NCI-H2029 (cell line): ENCODE data around the gene PKN1.

Experiments used
- DNase-seq: peaks from one replicate; lab custom pipeline; 2025; lab: John Stamatoyannopoulos, UW

Gene PKN1

GRCh38 chr19:14467391-14467790 lies 34.3 kb downstream of the PKN1 start:
- DNase-seq: no peak

DNA sequence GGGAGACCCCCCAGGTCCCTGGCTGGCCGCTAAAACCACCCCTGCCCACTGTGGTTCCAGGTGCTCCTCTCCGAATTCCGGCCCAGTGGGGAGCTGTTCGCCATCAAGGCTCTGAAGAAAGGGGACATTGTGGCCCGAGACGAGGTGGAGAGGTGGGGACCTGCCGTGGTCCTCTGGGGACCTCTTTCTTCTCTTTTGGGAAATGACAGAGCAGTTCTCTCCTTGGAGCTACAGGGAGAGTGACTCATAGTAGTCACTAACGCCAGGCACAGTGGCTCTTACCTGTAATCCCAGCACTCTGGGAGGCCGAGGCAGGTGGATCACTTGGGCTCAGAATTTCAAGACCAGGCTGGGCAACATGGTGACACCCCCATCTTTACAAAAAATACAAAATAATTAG lies 34.7 kb downstream of the PKN1 start:
- DNase-seq: no peak

DNA sequence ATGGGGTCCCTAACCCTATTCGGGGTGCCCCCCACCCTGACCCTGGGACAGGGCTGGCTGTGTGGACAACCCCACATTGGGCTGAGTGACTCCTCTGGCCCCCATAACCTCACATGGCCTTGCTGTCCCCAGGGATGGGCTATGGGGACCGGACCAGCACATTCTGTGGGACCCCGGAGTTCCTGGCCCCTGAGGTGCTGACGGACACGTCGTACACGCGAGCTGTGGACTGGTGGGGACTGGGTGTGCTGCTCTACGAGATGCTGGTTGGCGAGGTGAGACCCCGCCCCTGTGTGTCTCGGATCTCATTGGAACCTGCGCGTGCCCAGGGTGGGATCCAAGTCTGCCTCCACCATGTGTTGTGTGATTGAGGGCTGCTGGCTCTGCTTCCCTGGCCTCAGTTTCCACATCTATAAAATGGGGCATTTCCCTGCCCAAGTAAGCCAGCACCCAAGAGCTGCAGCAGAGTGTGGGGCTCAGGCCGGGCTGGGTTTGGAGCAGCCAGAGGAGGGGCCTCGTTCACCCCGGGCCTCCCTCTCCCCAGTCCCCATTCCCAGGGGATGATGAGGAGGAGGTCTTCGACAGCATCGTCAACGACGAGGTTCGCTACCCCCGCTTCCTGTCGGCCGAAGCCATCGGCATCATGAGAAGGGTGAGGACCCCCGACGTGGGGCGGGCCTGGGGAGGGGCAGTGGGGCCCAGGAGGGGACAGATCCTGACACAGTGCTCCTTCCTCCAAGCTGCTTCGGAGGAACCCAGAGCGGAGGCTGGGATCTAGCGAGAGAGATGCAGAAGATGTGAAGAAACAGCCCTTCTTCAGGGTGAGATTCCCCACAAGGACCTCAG lies 37.1 kb downstream of the PKN1 start:
- no peak for DNase-seq

DNA sequence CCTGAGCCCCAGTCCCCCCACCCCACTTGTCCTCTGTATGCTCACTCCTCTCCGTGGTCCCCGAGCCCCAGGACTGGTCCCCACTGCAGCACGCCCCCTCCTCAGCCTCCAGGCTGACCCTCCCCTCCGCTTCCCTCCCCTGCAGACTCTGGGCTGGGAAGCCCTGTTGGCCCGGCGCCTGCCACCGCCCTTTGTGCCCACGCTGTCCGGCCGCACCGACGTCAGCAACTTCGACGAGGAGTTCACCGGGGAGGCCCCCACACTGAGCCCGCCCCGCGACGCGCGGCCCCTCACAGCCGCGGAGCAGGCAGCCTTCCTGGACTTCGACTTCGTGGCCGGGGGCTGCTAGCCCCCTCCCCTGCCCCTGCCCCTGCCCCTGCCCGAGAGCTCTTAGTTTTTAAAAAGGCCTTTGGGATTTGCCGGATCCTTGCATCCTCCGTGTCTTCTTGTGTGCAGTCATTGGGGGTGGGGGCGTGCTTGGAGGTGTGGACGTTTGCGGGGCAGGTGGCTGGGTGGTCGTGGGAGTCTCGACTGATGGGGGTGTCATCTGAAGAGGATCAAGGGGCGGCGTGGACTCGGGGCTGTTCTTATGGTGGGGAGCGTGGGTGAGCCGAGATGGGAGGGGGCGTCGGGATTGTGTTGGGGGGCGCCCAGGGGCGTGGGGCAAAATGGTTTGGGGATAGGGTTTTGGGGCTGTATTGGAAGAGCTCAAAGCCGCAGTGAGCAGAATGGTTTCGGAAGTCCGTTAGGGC lies 38.5 kb downstream of the PKN1 start:
- no peak for DNase-seq

DNA sequence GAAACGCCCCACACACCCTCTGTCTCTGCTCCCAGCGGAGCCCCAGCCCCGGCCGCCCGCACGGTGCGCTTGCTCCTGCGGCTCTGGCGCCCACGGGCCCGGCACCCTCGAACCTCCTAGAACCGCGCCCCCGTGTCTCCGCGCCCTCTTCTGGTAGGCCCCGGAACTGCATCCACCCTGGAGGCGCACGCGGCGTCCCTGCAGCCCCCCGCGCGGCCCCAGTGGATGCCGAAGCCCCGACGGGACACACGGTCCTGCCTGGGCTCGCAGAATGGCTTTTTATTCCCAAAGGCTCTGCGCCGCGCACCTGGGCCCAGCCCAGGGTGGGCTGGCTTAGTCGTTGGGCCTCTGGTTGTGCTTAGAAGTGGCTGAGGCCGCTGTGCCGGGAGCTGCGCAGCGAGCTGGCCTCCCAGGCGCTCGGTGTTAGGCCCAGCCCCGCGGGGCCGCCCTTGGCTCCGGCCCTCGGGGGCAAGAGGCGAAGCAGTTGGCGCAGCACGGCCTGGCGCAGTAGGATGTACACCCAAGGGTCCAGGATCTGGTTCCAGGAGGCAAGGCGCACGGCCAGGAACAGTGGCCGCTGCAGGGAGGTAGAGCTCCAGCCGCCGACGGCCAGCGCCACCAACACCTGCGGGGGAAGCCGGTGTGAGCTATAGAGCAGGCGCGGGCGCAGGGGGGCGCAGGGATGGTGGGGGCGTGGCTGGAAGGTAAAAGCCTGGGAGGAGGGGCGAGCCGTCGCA lies 39.3 kb downstream of the PKN1 start:
- peak; percentile 35 for DNase-seq

DNA sequence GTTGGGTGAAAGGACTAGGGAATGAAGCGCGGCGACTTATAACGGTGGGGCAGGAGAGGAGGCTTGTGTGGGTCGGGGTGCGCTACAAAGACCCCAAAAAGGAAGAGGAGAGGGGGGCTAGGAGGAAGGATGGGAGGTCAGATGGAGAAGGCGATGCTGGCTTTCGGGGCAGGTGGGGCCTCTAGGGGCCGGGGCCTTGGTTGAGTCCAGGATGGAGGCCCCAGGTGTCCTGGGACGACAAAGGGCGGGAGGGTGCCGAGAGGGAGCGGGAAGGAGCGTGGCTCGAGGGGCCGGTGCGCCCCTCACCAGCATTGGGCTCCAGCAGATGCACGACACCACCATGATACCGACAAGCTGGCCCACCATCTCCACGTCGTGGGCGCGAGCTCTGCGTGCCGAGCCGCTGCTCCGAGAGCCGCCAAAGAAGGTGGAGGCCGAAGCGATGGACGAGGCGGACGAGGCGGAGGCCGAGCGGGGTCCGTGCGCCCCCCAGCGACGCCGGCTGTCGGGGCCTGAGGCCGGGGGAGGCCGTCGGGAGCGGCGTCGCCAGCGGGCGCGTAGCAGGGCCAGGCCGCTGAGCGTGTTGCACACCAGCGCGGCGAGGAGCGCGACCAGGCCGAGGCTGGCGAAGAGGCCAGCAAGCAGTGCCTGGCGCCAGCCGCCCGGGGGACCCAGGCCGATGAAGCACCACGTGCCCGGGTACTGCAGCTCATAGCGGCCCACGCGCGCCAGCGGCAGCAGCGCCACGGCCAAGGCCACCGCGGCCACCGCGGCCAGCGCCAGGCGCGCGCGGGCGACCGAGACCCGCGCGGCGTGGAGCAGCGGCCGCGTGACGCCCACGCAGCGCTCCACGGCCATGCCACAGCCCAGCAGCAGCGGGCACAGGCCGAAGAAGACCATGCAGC lies 40.2 kb downstream of the PKN1 start:
- DNase-seq: no peak

- no peak for DNase-seq
Measured at GRCh38 chr19:14473978-14474578, 41.0 kb downstream of the PKN1 start.

DNA sequence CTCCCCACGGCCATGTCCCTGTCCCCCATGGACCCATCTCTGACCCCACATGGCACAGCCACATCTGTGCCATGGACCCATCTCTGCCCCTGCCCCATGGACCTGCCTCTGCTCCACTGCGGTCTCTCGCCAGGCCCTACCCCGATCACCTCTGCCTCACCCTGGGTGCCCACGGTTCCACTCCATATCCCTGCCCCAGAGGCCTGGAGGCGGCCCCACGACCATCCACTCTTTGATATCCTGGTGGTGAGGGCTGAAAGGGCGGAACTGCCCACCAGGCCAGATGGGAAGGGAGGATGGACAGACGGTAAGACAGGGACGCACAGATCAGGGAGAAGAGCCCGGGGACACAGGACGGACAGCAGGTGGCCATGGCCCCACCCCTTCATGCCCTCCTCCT lies 41.7 kb downstream of the PKN1 start:
- no peak for DNase-seq

DNA sequence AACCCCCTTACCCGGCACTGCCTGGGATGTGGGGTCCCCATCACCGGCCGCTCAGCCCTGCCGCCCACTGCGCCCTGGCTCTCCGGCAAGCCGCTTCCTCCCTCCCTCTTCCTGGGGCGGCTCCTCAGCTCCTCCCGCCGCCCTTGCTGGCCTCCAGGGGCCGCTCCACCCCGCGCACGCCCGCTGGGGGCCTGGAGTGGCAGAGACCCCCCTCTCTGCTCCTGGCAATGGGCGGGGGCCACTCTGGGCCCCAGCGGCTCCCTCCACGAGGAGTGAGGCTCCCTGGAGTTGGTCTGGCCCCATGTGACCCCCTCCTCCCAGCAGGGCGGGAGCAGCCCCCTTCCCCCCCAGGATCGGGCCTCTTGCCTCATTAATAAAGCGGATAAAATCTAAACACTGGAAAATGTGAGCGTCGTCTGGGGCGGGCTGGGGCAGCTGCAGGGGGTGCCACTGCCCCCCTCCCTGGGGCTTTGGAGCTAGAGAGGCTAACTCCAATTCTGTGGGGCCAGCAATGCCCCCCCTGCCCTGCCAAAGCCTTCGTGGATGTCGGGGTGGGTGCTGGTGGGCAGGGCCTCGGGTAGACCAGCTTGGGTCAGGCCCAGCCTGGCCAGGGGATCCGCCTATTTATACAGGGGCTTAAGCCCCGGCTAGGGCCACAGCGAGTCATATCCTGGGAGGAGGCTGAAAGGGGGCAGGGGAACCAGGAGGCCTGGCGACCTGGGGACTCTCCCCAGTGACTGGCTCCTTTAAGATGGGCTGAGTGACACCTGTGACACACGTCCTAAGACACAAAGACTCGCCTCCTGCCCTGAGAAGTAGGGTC lies 42.4 kb downstream of the PKN1 start, which contains the start of gene PTGER1:
Gene PTGER1, minus strand, starts transcription at position 104 of the 823 bp plus-strand sequence. CDS start 1,034 bp downstream, outside the sequence.
- no peak for DNase-seq

DNA sequence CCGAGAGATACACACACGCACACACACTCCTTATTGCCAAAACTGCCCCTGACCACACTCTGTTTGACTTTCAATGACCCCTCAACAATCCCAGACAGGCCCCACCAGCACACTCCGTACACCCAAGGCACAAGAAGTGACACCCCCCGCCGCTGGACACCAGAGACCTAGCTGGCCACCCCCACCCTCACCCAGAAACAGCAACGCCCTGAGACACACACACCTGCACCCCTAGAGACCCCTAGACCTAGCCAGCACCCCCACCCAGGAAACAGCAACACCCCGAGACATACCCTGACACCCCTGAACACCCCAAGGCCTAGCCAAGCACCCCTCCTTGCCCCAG lies 43.2 kb downstream of the PKN1 start:
- DNase-seq: no peak

- DNase-seq: peak; percentile 36
Measured at GRCh38 chr19:14476673-14477401, 43.7 kb downstream of the PKN1 start.

DNA sequence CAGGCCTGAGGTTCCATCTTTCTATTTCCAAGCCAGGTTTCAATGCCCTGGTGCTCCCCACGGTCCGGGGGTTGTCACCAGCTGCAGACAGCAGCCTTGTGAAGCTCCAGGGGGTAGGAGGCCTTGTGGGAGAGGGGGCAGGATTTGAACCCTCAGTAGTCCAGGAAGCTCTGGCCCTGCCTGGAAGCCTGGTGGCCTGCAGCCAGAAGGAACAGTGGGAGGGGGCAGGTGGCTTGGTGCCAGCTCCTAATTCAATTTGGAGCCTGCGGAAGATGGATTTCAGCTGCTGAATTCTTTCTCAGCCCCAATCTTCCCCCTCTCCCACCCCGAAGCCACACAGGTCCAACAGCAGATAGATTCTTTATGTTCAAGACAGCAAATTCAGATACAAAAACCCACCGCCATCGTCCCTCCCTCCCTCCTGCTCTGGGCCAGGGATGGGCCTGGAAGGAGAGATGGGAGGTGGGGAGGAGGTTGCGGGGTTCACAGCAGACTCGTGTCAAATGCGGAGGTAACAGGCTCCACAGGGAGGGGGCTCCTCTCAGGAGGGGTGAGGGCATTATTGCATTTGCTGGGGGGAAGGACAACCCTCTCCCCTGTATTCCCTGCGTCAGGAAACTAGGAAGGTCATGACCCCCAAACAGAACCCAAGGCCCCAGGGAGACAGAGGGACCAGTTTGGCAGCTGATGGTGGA lies 44.5 kb downstream of the PKN1 start:
- DNase-seq: no peak

- no peak for DNase-seq
Measured at GRCh38 chr19:14478113-14478545, 45.0 kb downstream of the PKN1 start.

DNA sequence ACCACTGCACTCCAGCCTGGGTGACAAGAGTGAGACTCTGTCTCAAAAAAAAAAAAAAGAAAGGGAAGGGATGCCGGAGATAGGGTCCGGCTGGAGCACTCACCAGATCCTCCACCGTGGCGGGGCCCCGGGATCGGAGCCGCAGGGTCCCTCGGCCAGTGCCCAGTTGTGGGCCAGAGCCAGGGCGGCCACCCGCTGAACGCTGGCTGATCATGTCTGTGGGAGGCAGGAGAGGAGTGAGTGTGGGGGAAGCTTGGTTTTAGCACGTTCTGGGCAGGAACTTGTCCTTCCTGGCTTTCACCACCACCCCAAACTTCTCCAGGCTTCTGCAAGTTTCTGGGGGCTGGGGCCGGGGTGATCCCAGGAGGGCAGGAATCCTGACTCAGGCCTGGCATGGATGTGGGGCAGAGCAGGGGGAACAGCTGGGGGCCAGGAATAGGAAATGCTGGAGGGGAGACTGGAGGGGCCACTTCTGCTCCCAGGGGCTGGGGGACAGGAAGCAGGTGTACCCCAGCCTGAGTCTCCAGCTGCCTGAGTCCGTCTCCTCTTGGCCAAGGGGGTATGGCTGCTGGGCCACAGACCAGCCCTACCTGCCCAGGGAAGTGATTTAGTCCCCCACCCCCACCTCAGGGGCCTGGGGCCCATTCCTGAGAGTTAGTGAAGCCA lies 46.3 kb downstream of the PKN1 start:
- DNase-seq: no peak

DNA sequence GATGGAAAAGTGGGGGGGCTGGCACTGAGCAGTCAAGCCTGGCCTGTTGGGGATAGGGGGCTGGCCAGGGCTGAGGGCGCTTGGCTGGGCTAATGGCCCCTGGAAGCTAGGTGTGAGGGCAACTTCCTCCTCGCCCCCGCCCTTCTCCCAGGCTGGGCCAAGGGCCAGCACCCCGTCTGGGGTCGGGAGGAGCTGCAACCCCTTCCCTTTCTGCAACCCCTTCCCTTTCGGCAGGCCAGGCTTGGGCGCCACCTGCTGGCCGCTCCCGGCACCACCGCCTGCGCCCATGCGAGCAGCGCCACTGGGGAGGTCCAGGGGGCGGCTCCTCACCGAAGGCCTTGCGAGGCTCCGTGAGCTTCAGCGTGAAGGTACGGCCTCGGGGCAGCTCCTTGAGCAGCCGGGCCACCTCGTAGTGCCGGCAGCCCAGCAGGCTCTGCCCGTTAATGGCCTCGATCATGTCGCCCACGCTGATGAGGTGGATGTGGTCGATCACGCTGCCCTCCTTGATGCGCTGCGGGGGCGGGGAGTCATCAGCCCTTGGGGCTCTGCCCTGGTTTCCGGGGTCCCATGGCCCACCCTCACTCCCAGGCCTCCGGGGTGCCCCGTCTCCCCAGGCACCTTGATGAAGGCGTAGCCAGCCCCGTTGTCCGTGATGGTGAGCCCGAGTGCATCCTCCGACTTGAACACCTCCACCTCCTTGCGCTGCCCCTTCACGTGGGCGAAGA lies 47.0 kb downstream of the PKN1 start:
- peak; percentile 17 for DNase-seq

GRCh38 chr19:14480700-14481079 lies 47.6 kb downstream of the PKN1 start:
- DNase-seq: no peak

DNA sequence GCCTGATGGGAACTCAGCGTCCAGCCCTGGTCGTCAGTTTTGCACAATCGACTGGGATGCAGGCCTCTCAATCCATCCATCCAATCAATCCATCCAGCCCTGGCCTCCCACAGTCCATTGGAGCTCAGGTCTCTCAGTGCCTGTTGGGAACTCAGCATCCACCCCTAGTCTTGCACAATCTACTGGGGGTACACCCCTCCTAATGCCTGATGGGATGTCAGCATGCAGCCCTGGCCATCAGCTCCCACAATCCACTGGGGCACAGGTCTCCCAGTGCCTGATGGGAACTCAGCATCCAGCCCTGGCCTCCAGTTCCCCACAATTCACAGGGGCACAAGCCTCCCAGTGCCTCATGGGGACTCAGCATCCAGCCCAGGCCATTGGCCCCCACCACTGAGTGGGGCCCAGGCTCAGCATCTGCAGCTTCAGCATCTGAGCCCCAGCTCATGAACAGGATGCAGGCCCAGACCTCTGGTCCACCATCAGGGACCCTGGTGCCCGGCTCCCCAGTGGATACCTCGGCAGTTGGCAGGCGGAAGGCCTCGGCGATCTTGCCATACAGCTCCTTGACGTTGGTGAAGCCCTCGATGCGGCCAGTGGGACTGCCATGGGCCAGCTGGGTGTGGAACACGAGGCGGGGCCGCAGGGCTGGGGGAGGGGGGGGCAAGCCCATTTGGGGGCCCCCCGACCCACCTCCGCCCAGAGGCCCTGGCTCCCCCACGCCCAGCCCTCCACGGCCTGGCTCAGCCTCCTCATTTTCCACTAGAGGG lies 49.3 kb downstream of the PKN1 start:
- no peak for DNase-seq
